DMS 273 (cell line): ENCODE results near the gene FAM20C.
"Not testable (repeated sequence)": the region's sequence is repeated elsewhere in the genome, so short reads cannot be mapped to it uniquely, and the experiment has no call there.

Experiments
- DNase-seq: peaks from one replicate; lab custom pipeline; 2025; ENCODE audit not compliant: unreplicated experiment; lab: John Stamatoyannopoulos, UW

The FAM20C gene

GRCh38 chr7:191105-191980 is 1.0 kb upstream of the FAM20C start:
- peak; percentile 94 for DNase-seq

DNA sequence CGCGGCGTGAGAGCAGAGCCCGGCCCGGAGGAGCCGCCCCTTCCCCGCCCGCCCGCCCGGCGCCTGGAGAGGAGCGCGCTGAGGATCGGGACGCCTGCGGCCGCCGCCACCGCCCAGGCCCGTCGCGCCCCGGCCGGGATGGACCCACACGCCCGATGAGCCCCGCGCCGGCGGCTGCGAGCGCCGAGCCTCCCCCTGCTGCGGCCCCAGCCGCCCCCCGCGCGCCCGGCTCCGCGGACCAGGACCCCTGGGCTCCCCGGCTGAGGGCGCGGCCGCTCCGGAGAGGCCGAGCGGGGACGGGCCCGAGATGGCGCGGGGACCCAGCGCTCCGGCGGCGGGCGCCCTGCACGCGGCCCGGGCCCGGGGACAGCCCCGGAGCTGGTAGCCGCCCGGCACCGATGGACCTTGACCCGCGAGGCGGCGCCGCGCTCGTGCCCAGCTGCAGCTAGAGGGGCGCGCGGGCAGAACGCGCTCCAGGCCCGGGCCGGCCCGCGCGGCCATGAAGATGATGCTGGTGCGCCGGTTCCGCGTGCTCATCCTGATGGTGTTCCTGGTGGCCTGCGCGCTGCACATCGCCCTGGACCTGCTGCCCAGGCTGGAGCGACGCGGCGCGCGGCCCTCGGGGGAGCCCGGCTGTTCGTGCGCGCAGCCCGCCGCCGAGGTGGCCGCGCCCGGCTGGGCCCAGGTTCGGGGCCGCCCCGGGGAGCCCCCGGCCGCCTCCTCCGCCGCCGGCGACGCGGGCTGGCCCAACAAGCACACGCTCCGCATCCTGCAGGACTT is 520 bp downstream of the FAM20C start:
- DNase-seq: peak; percentile 75

- DNase-seq: peak; percentile 69
Measured at GRCh38 chr7:193481-194251, 1.3 kb downstream of the FAM20C start.

GRCh38 chr7:194252-195009 is 2.1 kb downstream of the FAM20C start:
- no peak for DNase-seq

DNA sequence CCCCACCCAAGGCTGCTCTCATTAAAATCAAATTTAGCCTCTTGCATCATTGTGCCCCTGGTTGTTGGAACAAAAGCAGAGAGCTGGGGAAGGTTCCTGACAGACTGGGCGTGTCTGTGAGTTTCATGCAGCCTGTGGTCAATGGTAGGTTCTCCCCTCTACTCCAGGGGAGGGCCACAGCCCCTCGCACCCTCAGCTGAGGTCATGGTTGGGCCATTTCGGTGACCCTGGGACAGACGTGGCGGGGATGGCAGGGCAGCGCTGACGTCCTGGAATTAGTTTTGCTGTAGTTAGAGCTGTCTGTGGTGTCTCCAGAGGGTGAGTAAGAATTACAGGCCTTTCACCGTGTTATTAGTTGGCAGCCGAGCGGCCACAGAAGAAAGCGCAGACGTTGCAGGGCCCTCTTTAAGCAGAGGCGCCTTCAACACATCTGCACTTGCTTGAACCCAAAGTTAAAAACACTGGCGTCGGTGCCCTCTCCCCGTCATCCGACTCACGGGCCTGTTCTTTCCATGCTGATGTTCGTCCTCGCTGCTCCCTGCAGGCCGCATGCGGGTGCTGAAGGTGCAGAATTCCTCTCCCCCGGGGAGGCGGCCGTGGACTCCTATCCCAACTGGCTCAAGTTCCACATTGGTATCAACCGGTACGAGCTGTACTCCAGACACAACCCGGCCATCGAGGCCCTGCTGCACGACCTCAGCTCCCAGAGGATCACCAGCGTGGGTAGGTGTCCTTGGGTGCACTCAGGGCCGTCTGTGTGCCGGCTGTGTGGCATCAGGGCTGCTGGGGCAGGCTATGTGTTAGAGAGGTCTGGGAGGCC is 2.8 kb downstream of the FAM20C start:
- no peak for DNase-seq

DNA sequence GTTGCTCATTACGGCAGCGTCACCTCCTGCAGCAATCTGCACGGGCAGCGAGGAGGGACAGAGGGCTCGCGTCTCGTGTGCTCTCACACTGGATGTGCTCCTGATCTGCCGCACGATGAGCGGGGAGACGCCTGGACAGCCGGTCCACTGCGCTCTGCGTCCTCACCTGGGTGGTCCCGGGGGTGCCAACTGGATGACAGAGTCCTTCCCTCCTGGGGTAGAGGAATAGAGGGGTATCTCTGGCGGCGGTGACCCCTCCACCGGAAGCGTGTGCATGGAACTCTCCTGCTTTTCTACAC is 3.4 kb downstream of the FAM20C start:
- no peak for DNase-seq

GRCh38 chr7:196283-196682 is 3.9 kb downstream of the FAM20C start:
- DNase-seq: no peak

DNA sequence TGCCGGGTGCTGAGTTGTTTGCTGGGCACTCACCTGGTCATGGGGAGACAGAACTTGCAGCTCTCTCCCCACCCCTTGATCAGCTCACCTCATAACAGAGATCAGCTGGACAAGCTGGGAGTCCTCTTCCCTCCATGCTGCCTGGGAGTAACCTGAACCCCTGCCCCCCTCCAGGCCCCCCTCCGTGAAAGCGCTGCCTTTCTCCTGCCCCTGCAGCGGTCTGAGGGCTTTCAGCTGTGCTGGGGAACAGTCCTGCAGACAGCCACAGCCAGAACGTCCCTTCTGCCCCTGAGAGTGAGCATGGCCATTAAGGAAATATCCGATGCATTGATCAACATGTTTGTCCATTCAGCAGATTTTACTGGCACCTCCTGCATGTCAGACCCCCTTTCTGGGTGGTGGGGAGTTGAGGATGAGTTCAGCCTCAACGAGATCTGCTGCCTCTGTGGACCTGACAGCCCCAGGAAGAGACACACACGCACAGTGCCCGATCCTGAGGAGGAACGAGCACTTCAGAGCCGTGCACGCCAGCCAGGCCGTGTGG is 4.5 kb downstream of the FAM20C start:
- DNase-seq: no peak

GRCh38 chr7:197413-198335 is 5.3 kb downstream of the FAM20C start:
- DNase-seq: no peak

DNA sequence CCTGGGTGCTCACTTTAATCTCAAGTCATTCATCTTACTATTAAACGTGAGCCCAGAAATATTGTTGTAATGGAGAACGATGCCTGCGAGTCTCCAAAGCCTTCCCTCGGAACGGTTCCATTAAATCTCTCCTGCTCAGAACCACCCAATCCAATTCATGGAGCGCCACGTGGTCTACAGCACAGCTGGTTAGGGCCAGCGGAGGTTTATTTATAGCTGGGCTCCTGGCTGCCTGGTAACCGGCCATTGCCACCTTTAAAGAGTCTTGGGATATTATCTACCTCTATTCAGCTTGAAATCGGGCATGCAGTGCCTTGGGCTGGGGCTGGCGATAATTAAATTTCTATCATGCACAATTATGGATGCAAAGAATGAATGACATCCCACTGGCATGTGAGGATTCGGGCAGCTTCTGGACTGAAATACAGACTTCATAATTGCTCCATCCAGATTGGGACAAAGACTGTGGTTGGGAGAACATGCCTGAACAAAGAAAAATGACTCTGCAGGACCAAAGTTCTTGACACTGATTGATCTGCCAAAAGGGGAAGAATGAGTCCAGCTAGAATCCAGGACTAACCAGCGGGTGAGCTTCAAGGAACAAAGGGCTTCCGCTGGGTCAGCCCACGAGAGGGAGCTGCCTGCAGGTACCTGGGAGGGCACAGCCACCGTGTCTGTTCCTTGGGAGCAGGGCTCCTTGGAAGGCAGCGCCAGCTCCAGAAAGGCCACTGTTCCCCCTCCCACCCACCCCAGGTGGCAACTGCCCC is 7.3 kb downstream of the FAM20C start:
- no peak for DNase-seq

DNA sequence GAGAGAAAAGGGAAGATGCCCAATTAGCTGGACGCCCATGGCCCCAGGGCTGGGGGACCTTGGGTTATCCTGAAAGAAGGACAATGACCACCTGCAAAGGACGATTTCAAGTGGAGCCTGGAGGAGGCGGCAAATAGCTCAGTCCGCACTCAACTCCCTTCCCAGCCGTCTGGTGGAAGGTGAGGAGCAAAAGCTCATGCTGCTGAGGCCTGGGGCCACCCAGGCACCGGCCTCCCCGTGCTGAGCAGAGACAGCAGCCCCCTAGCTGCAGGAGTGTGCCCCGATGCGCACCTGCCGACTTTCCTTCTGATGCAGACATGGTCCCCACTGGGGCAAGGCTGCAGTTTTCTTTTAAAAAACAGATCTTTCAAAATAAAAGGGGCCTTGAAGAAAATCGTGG is 7.9 kb downstream of the FAM20C start:
- DNase-seq: no peak

DNA sequence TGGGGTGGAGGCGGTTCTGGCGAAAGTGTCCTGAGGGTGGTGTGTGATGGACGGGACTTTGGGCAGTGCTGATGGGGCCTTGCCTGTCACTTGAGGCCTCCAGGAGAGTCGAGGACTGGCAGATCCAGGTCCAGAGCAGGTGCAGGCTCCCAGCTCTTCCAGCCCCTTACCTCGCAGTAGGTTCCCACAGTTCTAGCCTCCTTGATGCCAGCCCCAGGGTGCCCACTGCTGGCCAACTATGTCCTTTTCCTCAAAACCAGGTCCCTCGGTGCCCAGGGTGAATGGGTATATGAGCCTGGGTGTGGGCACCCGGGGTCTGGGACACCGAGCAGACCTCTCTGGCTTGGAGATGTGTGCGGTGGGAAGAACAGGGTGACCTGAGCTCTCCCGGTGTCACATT is 8.3 kb downstream of the FAM20C start:
- DNase-seq: no peak

DNA sequence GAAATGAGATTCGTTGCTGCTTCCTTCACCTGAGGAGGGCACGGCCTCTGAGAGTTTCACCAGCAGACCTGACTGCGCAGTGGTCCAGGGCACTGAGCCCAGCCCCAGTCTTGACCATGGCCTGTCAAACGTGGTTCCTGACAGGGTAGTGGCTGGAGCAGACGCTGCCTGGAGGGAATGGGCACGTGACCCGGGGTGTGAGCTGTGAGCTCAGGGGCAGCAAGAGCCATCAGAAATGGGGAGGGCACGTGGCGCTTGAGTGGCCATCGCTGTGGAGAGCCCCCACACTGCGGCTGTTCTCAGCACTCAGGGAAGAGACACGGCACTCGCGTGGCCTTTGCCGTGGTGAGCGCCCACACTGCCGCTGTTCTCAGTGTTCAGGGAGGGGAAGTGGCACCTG is 12.0 kb downstream of the FAM20C start:
- no peak for DNase-seq

DNA sequence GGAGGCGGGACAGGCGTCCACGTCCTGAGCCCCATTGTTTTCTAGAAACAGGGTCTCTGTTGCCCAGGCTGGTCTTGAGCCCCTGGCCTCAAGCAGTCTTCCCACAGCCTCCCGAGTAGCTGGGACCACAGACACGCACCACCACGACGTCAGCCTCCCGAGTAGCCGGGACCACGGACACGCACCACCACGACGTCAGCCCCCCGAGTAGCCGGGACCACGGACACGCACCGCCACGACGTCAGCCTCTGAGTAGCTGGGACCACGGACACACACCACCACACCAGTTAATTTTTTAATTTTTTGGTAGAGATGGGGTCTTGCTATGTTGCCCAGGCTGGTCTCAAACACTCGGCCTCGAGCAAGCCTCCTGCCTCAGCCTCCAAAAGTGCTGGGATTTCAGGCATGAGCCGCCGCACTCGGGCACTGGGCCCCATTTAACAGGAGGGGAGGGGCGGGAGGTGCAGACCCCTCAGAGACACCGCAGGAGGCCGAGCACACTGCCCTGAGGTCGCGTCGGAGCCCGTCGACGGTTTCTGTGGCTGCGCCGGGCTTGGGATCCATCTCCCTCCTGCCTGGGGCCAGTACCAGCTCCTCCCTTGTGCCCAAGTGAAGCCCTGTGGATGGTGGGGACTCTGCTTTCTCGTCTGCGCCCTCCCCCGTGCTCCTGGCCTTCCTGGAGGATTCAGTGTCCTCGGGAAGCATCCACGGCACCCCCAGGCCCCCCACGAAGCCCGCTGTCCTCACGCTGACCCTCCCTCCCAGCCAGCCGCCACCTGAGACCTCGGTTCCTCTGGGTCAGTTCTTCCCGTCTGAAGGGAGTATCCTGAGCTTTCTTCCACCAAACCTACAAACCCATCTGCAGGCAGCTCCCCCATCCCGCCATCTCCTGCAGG is 13.0 kb downstream of the FAM20C start:
- DNase-seq: peak; percentile 31

GRCh38 chr7:206351-206750 is 14.0 kb downstream of the FAM20C start:
- not testable (repeated sequence) for DNase-seq

DNA sequence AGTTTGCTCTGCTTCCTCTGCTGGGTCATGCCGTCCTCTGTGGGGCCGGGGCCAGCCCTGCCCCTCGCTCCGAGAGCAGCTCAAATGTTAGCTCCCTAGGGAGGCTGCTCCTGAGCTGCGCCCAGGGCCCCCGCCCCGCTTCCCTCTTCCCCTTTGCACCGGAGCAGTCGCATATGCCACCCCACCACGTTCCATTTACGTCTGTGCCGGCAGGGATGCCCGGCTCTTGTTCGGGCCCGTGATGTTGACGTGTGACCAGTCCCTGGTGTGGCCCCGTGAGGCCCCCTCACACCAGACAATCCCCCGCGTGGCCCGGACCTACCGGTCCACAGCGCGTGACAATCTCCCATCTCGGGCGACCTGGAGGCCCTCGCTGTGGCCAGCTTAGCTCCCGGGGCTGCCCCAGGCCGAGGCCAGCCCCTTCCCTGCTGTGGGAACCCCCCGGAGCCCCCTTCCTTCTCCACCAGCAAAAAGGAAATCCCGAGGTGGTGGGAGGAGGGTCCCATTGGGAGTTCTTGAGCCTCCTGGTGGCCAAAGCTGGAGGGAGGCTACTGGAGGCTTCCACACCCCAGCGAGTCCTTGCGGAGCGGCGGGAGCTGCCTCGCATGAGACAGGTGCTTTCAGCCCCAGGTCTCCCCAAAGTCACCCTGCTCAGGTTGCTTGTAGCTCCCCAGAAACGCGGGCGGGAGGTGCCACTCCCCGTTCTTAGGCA is 15.2 kb downstream of the FAM20C start:
- no peak for DNase-seq
